ENCODE measurements around the gene GCK. TPM values are rescaled to one million over a fixed set of nuclear protein-coding genes. Genes with fewer than 3 reads are reported as not detected.
A peak's percentile ranks its signal among the peaks of the same experiment; 100 is the strongest.

The GCK gene
- total and polyA plus RNA-seq, 12 donors: 0.09 to 2.1 (median 0.50) TPM; not detected in 3

DNA sequence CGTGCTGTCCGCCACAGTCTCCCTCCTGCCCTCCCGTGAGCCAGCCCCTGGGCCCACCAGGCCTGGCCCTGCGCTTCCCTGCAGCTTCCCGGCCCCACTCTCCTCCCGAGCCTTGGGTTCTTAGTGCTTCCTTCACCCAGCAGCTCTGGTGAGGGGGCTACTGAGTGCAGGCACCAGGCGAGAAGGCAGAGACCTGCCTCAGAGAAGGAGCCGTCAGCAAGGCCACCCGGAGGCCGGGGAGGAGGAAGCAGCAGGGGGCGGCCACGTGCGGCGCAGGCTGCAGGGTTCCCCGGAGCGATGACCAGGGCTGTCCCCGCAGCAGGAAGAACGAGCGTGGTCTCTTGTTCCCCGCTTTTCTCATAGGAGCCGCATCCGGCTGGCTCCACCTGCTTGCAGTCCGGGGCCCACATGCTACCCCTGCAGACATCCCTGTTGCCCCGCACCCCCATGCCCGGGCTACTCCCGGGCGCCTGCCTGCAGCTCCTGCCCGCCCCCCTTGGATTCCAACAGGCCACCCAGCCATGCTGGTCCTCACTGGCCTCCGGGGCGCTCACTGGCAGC, 32.1 kb upstream of the GCK start:
- H3K4me1 ChIP-seq (replicated peaks in 1 of 2): no peaks in the 10 kb centered on the region
- H3K4me3 ChIP-seq: no peak overlapping the region
- H3K27me3 ChIP-seq: no peaks in the 10 kb centered on the region
- intact Hi-C loops (cut with DNase I): no loop called here
- H3K36me3 ChIP-seq (replicated peaks in 1 of 2): no peaks in the 10 kb centered on the region
- H3K27ac ChIP-seq: no peak overlapping the region
- TF ChIP-seq, protein P1, sequence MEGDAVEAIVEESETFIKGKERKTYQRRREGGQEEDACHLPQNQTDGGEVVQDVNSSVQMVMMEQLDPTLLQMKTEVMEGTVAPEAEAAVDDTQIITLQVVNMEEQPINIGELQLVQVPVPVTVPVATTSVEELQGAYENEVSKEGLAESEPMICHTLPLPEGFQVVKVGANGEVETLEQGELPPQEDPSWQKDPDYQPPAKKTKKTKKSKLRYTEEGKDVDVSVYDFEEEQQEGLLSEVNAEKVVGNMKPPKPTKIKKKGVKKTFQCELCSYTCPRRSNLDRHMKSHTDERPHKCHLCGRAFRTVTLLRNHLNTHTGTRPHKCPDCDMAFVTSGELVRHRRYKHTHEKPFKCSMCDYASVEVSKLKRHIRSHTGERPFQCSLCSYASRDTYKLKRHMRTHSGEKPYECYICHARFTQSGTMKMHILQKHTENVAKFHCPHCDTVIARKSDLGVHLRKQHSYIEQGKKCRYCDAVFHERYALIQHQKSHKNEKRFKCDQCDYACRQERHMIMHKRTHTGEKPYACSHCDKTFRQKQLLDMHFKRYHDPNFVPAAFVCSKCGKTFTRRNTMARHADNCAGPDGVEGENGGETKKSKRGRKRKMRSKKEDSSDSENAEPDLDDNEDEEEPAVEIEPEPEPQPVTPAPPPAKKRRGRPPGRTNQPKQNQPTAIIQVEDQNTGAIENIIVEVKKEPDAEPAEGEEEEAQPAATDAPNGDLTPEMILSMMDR (IDR thresholded peaks at IDR 0.05): no peak
- TF ChIP-seq POLR2A (IDR thresholded peaks at IDR 0.05): no peak
- WGBS, 4 donors: 62 to 66% (median 65%) methylated on average over 24 to 30 of the region's 30 CpGs
- no peaks in the 10 kb centered on the region for H3K9me3 ChIP-seq (replicated peaks in 1 of 3)
- no peak for DNase-seq

DNA sequence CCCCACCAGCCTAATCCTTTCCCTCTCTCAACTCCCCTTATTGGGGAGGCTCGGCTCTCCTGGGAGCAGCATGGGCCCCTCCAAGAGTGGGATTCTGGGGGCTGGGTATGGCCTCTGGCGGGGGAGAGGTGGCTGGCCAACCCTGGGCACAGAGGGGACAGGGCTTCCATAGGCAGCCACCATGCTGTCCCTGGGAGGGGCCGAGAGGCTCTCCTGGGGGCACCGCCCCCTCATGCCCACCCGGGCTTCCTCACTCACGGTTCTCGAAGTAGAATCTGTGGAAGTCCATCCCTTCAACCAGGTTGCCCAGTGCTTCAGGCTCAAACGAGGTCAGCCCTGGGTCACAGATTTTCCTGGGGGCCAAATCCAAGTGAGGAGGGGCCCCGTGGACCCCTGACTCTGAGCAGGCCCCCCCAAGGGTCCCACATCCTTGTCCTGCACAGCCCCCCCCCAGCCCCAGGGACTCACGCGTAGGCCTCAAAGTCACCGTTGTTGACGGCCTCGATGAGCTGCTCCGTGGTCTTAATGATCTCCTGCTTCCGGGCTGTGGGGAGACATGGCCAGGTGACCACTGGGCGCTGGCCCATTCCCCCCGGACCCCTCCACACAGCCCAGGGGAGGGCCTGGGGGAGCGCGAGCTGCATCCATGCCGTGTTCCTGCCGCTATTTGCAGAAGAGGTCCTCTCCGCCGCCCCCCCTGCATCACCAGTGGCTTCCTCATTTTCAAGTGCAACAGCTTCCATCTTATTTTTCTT, 31.3 kb upstream of the GCK start:
- intact Hi-C loops (cut with DNase I): no loop called here
- peak in 1 of 7 donors; percentile 10 for DNase-seq
- WGBS, 4 donors: 84 to 96% (median 89%) methylated on average over 9 to 24 of the region's 24 CpGs
- no peaks in the 10 kb centered on the region for H3K9me3 ChIP-seq (replicated peaks in 1 of 3)
- H3K4me1 ChIP-seq (replicated peaks in 1 of 2): no peaks in the 10 kb centered on the region
- no peak overlapping the region for H3K27ac ChIP-seq
- no peaks in the 10 kb centered on the region for H3K36me3 ChIP-seq (replicated peaks in 1 of 2)
- TF ChIP-seq, protein P1 (IDR thresholded peaks at IDR 0.05): no peak
- no peak for TF ChIP-seq POLR2A (IDR thresholded peaks at IDR 0.05)
- no peak overlapping the region for H3K4me3 ChIP-seq
- H3K27me3 ChIP-seq: no peaks in the 10 kb centered on the region

DNA sequence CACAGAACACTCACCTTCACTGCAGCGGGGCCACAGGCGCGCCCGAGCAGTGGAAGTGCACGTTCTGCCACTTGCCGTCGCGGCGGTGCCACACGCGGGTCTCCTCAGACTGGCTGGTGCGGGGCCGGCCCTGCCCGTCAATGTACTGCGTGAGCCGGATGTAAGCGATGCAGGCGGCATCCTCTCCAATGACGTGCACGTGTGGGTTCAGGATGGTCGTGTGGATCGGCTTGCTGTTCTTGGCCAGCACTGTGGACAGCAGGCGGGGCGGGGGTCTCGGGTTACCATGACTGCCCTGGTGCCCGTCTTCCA, 30.8 kb upstream of the GCK start:
- 91 to 96% (median 92%) methylated on average over 15 to 26 of the region's 26 CpGs for WGBS, 4 donors
- intact Hi-C loops (cut with DNase I): no loop called here
- H3K4me3 ChIP-seq: no peak overlapping the region
- H3K9me3 ChIP-seq (replicated peaks in 1 of 3): no peaks in the 10 kb centered on the region
- H3K4me1 ChIP-seq (replicated peaks in 1 of 2): no peaks in the 10 kb centered on the region
- no peak for TF ChIP-seq POLR2A (IDR thresholded peaks at IDR 0.05)
- TF ChIP-seq, protein P1 (IDR thresholded peaks at IDR 0.05): no peak
- no peaks in the 10 kb centered on the region for H3K36me3 ChIP-seq (replicated peaks in 1 of 2)
- H3K27me3 ChIP-seq: no peaks in the 10 kb centered on the region
- peak in 1 of 7 donors; percentile 3 for DNase-seq
- no peak overlapping the region for H3K27ac ChIP-seq

DNA sequence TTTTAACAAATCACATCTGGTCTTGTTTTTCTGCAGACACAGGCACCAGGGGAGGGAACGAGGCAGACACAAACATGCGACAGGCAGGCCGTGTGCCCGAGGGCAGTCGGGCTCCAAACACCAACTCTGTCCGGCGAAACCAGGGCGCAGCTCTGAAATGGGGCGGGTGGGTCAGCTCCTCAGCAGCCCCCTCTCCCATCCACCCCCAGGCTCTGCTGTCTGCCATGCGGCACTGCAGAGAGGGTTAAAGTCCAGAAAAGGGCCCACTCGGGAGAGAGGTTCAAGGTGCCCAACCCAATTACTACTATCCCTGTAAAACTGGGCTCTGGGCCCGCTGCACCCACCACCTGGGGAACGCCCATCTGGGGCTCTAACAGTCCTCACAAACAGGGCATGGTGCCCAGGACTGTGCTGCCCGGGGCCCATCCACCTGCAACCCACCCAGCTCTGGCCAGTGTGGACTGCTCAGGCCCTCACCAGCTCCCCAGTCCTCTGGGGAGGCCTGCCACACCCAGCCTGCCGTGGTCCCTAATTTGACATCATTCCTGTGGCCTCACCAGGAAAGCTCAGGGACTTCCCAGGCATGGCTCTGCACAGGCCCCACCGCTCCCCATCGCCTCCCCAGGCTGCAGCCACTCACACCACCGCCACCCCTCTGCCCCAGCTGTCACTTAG, 30.3 kb upstream of the GCK start:
- peak in 1 of 7 donors; percentile 5 for DNase-seq
- TF ChIP-seq, protein P1 (IDR thresholded peaks at IDR 0.05): no peak
- no peak for TF ChIP-seq POLR2A (IDR thresholded peaks at IDR 0.05)
- WGBS, 4 donors: 92 to 95% (median 94%) methylated on average over 11 to 18 of the region's 18 CpGs

More for the DNA sequence above, 30.3 kb upstream of the GCK start:
- Histone ChIP-seq H3K27ac (no peak overlapping the region), H3K27me3 (no peaks in the 10 kb centered on the region), H3K4me1 (replicated peaks in 1 of 2) (no peaks in the 10 kb centered on the region), H3K36me3 (replicated peaks in 1 of 2) (no peaks in the 10 kb centered on the region), H3K9me3 (replicated peaks in 1 of 3) (no peaks in the 10 kb centered on the region), H3K4me3 (no peak overlapping the region)
- intact Hi-C loops (cut with DNase I): no loop called here

Data from adrenal gland (tissue), 12 donors.